Measurements from ENCODE around the gene CMBL. TPM values are rescaled to one million over a fixed set of nuclear protein-coding genes. Genes with fewer than 3 reads are reported as not detected.
"Not testable (repeated sequence)": the region's sequence is repeated elsewhere in the genome, so short reads cannot be mapped to it uniquely, and the experiment has no call there.

Gene CMBL
- total RNA-seq, 2 experiments from 2014 or later, result 1.2 to 1.4 TPM

- Mint-ChIP-seq H3K9me3 (no peaks in the 10 kb centered on the region), H3K27me3 (peaks cover 4% of the 10 kb centered on the region), H3K4me3 (no peak overlapping the region), H3K36me3 (ENCODE audit: low read depth) (no peaks in the 10 kb centered on the region), H3K4me1 (ENCODE audit: low read depth) (peaks cover 10% of the 10 kb centered on the region), H3K27ac (no peak overlapping the region)
- POLR2A ChIA-PET, result no interaction called here
- TF ChIP-seq, protein P1, sequence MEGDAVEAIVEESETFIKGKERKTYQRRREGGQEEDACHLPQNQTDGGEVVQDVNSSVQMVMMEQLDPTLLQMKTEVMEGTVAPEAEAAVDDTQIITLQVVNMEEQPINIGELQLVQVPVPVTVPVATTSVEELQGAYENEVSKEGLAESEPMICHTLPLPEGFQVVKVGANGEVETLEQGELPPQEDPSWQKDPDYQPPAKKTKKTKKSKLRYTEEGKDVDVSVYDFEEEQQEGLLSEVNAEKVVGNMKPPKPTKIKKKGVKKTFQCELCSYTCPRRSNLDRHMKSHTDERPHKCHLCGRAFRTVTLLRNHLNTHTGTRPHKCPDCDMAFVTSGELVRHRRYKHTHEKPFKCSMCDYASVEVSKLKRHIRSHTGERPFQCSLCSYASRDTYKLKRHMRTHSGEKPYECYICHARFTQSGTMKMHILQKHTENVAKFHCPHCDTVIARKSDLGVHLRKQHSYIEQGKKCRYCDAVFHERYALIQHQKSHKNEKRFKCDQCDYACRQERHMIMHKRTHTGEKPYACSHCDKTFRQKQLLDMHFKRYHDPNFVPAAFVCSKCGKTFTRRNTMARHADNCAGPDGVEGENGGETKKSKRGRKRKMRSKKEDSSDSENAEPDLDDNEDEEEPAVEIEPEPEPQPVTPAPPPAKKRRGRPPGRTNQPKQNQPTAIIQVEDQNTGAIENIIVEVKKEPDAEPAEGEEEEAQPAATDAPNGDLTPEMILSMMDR (IDR thresholded peaks at IDR 0.05), result no peak
- no peak for ATAC-seq
- DNase-seq, result no peak
- CTCF ChIA-PET, result interaction anchor here (1.5 kb wide), 1 partner anchor 148 kb away, joined by 4 read pairs; no protein-coding TSS in a partner anchor
- intact Hi-C loops (cut with micrococcal nuclease), result no loop called here
These were observed 31.7 kb downstream of the CMBL start for GRCh38 chr5:10275991-10276390.

- ATAC-seq (no peak), DNase-seq (no peak)
These were observed 32.2 kb downstream of the CMBL start for GRCh38 chr5:10275460-10275859.

GRCh38 chr5:10272875-10273209 lies 34.9 kb downstream of the CMBL start:
- H3K36me3 Mint-ChIP-seq (ENCODE audit: low read depth); ATAC-seq; intact Hi-C loops (cut with micrococcal nuclease): not testable (repeated sequence)

More at GRCh38 chr5:10275460-10275859, 32.2 kb downstream of the CMBL start:
- POLR2A ChIA-PET, result no interaction called here
- H3K9me3 Mint-ChIP-seq, result no peaks in the 10 kb centered on the region
- peaks cover 10% of the 10 kb centered on the region for H3K4me1 Mint-ChIP-seq (ENCODE audit: low read depth)
- intact Hi-C loops (cut with micrococcal nuclease), result no loop called here
- CTCF ChIA-PET, result interaction anchor here (1.5 kb wide), 1 partner anchor 148 kb away, joined by 4 read pairs; no protein-coding TSS in a partner anchor
- no peaks in the 10 kb centered on the region for H3K36me3 Mint-ChIP-seq (ENCODE audit: low read depth)
- H3K27ac Mint-ChIP-seq, result no peak overlapping the region
- TF ChIP-seq, protein P1 (IDR thresholded peaks at IDR 0.05), result no peak
- no peak overlapping the region for H3K4me3 Mint-ChIP-seq
- peaks cover 4% of the 10 kb centered on the region for H3K27me3 Mint-ChIP-seq

GRCh38 chr5:10272053-10272874 lies 35.4 kb downstream of the CMBL start:
- H3K27me3 Mint-ChIP-seq, result peaks cover 4% of the 10 kb centered on the region
- intact Hi-C loops (cut with micrococcal nuclease), result no loop called here
- ATAC-seq, result no peak
- ChIA-PET POLR2A (no interaction called here), CTCF (interaction anchor here (1.0 kb wide), 1 partner anchor 12 kb away, joined by 3 read pairs; no protein-coding TSS in a partner anchor)
- no peak for DNase-seq
- no peaks in the 10 kb centered on the region for H3K36me3 Mint-ChIP-seq (ENCODE audit: low read depth)
- peaks cover 10% of the 10 kb centered on the region for H3K4me1 Mint-ChIP-seq (ENCODE audit: low read depth)
- TF ChIP-seq, protein P1 (IDR thresholded peaks at IDR 0.05), result no peak
- H3K27ac Mint-ChIP-seq, result no peak overlapping the region
- H3K9me3 Mint-ChIP-seq, result no peaks in the 10 kb centered on the region
- no peak overlapping the region for H3K4me3 Mint-ChIP-seq

More at GRCh38 chr5:10272875-10273209, 34.9 kb downstream of the CMBL start:
- CTCF ChIA-PET, result interaction anchor here (1.0 kb wide), 1 partner anchor 11 kb away, joined by 3 read pairs; no protein-coding TSS in a partner anchor
- H3K4me3 Mint-ChIP-seq, DNase-seq, POLR2A ChIA-PET, H3K27ac Mint-ChIP-seq, H3K27me3 Mint-ChIP-seq, H3K9me3 Mint-ChIP-seq: not testable (repeated sequence)
- peaks cover 10% of the 10 kb centered on the region for H3K4me1 Mint-ChIP-seq (ENCODE audit: low read depth)

- no peaks in the 10 kb centered on the region for H3K9me3 Mint-ChIP-seq
- ATAC-seq (no peak), DNase-seq (no peak)
- CTCF ChIA-PET, result no interaction called here
- TF ChIP-seq, protein P1 (IDR thresholded peaks at IDR 0.05), result no peak
- peaks cover 5% of the 10 kb centered on the region for H3K4me1 Mint-ChIP-seq (ENCODE audit: low read depth)
- POLR2A ChIA-PET, result interaction anchor here (1.6 kb wide), 1 partner anchor 17 kb away, joined by 5 read pairs; no protein-coding TSS in a partner anchor
- peaks cover 22% of the 10 kb centered on the region for H3K36me3 Mint-ChIP-seq (ENCODE audit: low read depth)
- intact Hi-C loops (cut with micrococcal nuclease), result no loop called here
- peaks cover 4% of the 10 kb centered on the region for H3K27me3 Mint-ChIP-seq
- no peak overlapping the region for H3K27ac Mint-ChIP-seq
- no peak overlapping the region for H3K4me3 Mint-ChIP-seq
These were observed 39.6 kb downstream of the CMBL start for GRCh38 chr5:10268100-10268499.

All from activated CD8-positive, alpha-beta T cell treated with anti-CD3 and anti-CD28 coated beads for 36 hours (primary cell).